KMS-11 (cell line): ENCODE results near the gene SPATA16.

ENCODE experiments used
- H2AFZ ChIP-seq: fragments of 200-600 bp; sonication (generic); 2 replicates; pipeline ENCODE4 v1.6.1; 2016; ENCODE audit warnings: antibody characterized with exemption, mixed run types, low read depth
- H3K27ac ChIP-seq: fragments of 200-600 bp; sonication (generic); 2 replicates; pipeline ENCODE4 v1.6.1; 2016; ENCODE audit warnings: mild to moderate bottlenecking, mixed run types
- H3K27me3 ChIP-seq: fragments of 200-600 bp; sonication (generic); 2 replicates; pipeline ENCODE4 v1.6.1; 2017; ENCODE audit warnings: mild to moderate bottlenecking, low read depth, mixed run types, moderate library complexity; ENCODE audit not compliant: insufficient read depth
- H3K36me3 ChIP-seq: fragments of 200-600 bp; sonication (generic); 2 replicates; pipeline ENCODE4 v1.6.1; 2017; ENCODE audit warnings: mild to moderate bottlenecking, mixed run types; ENCODE audit not compliant: insufficient read depth
- H3K4me1 ChIP-seq: fragments of 200-600 bp; sonication (generic); 2 replicates; pipeline ENCODE4 v1.6.1; 2016; ENCODE audit warnings: mild to moderate bottlenecking, low read depth, mixed run types; ENCODE audit not compliant: poor library complexity, severe bottlenecking
- H3K4me2 ChIP-seq: fragments of 200-600 bp; sonication (generic); 2 replicates; pipeline ENCODE4 v1.7.0; 2016; ENCODE audit warnings: mild to moderate bottlenecking, mixed run types
- H3K4me3 ChIP-seq: fragments of 200-600 bp; sonication (generic); IDR thresholded peaks from 2 replicates; pipeline ENCODE4 v1.6.1; 2017; ENCODE audit warnings: low read depth, low read length, mixed read lengths; ENCODE audit not compliant: insufficient read depth
- H3K79me2 ChIP-seq: fragments of 200-600 bp; sonication (generic); 2 replicates; pipeline ENCODE4 v1.6.1; 2016; ENCODE audit warnings: low read depth, mixed run types; ENCODE audit not compliant: insufficient read depth
- H3K9ac ChIP-seq: fragments of 200-600 bp; sonication (generic); 2 replicates; pipeline ENCODE4 v1.6.1; 2016; ENCODE audit warnings: mild to moderate bottlenecking, mixed run types
- H4K20me1 ChIP-seq: fragments of 200-600 bp; sonication (generic); 2 replicates; pipeline ENCODE4 v1.6.1; 2016; ENCODE audit warnings: mild to moderate bottlenecking, mixed run types; ENCODE audit not compliant: insufficient read depth
- CTCF ChIP-seq: fragments of 200-600 bp; sonication (generic); conservative IDR thresholded peaks from 2 replicates; pipeline ENCODE4 v1.6.1; 2017; ENCODE audit warnings: low read depth, mild to moderate bottlenecking, antibody characterized with exemption, low read length, moderate library complexity, mixed read lengths

Gene SPATA16

GRCh38 chr3:172840913-172841312 is 300.1 kb downstream of the SPATA16 start:
- Histone ChIP-seq H3K4me2 (no peak overlapping the region), H3K79me2 (no peaks in the 10 kb centered on the region), H4K20me1 (no peaks in the 10 kb centered on the region), H3K4me1 (no peaks in the 10 kb centered on the region), H3K27me3 (no peaks in the 10 kb centered on the region), H3K27ac (no peak overlapping the region), H3K4me3 (no peak overlapping the region), H2AFZ (no peak overlapping the region), H3K36me3 (no peaks in the 10 kb centered on the region), H3K9ac (no peak overlapping the region)
- no peak for TF ChIP-seq CTCF

- Histone ChIP-seq H2AFZ (no peak overlapping the region), H3K4me1 (no peaks in the 10 kb centered on the region), H3K27me3 (no peaks in the 10 kb centered on the region)
These were observed 300.6 kb downstream of the SPATA16 start for GRCh38 chr3:172840463-172840862.

GRCh38 chr3:172839679-172840078 is 301.4 kb downstream of the SPATA16 start:
- H3K79me2 ChIP-seq: no peaks in the 10 kb centered on the region
- H4K20me1 ChIP-seq: no peaks in the 10 kb centered on the region
- no peaks in the 10 kb centered on the region for H3K36me3 ChIP-seq
- H2AFZ ChIP-seq: no peak overlapping the region
- H3K4me2 ChIP-seq: no peak overlapping the region
- no peak overlapping the region for H3K27ac ChIP-seq
- H3K9ac ChIP-seq: no peak overlapping the region
- TF ChIP-seq CTCF: no peak
- no peak overlapping the region for H3K4me3 ChIP-seq
- no peaks in the 10 kb centered on the region for H3K4me1 ChIP-seq
- no peaks in the 10 kb centered on the region for H3K27me3 ChIP-seq

More at GRCh38 chr3:172840463-172840862, 300.6 kb downstream of the SPATA16 start:
- Histone ChIP-seq H3K4me3 (no peak overlapping the region), H3K79me2 (no peaks in the 10 kb centered on the region), H3K36me3 (no peaks in the 10 kb centered on the region), H4K20me1 (no peaks in the 10 kb centered on the region), H3K9ac (no peak overlapping the region), H3K27ac (no peak overlapping the region), H3K4me2 (no peak overlapping the region)
- no peak for TF ChIP-seq CTCF
